C4-2B (cell line): ENCODE results near the gene RELN.

Experiments
- ZFX ChIP-seq: fragments of 450-650 bp; IDR thresholded peaks from 2 replicates; pipeline ENCODE4 v1.6.1; 2017
- TF ChIP-seq, protein P1 (sequence below): fragments of 450-650 bp; conservative IDR thresholded peaks from 2 replicates; pipeline ENCODE4 v1.5.1; 2017; ENCODE audit warnings: mild to moderate bottlenecking

GRCh38 chr7:103932389-103932788 lies 57.1 kb downstream of the RELN start:
- TF ChIP-seq, protein P1, sequence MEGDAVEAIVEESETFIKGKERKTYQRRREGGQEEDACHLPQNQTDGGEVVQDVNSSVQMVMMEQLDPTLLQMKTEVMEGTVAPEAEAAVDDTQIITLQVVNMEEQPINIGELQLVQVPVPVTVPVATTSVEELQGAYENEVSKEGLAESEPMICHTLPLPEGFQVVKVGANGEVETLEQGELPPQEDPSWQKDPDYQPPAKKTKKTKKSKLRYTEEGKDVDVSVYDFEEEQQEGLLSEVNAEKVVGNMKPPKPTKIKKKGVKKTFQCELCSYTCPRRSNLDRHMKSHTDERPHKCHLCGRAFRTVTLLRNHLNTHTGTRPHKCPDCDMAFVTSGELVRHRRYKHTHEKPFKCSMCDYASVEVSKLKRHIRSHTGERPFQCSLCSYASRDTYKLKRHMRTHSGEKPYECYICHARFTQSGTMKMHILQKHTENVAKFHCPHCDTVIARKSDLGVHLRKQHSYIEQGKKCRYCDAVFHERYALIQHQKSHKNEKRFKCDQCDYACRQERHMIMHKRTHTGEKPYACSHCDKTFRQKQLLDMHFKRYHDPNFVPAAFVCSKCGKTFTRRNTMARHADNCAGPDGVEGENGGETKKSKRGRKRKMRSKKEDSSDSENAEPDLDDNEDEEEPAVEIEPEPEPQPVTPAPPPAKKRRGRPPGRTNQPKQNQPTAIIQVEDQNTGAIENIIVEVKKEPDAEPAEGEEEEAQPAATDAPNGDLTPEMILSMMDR, result no peak; the same call in 1 of the 2 replicates
- no peak for TF ChIP-seq ZFX
